ENCODE data around the gene NUDCD3. TPM values are rescaled to one million over a fixed set of nuclear protein-coding genes. Genes with fewer than 3 reads are reported as not detected.

Gene NUDCD3
- total RNA-seq, 4 donors from 2014 or later = 28.5 to 115 (median 52.6) TPM

DNA sequence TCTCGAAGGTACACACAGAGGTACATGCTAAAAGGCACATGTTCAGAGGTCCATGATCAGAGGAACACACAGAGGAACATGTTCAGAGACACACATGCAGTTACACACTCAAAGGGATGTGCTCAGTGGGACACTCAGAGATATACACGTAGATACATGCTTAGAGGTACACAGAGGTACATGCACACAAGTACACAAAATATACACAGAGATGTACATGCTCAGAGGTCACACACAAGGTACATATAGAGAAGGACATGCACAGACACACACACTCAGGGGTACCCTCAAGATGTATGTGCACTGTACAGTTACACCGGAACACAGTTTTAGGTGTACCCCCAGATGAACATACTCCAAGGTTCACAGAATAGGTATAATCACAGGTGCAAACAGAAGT is 31.9 kb upstream of the NUDCD3 start:
- Histone ChIP-seq H3K27me3 (no peaks in the 10 kb centered on the region), H3K36me3 (no peaks in the 10 kb centered on the region), H3K9me3 (peaks cover 0 to 24% of the 10 kb centered on the region in 2 donors), H3K27ac (no peak overlapping the region), H3K4me1 (no peaks in the 10 kb centered on the region), H3K4me3 (no peak overlapping the region)
- TF ChIP-seq, protein P1, sequence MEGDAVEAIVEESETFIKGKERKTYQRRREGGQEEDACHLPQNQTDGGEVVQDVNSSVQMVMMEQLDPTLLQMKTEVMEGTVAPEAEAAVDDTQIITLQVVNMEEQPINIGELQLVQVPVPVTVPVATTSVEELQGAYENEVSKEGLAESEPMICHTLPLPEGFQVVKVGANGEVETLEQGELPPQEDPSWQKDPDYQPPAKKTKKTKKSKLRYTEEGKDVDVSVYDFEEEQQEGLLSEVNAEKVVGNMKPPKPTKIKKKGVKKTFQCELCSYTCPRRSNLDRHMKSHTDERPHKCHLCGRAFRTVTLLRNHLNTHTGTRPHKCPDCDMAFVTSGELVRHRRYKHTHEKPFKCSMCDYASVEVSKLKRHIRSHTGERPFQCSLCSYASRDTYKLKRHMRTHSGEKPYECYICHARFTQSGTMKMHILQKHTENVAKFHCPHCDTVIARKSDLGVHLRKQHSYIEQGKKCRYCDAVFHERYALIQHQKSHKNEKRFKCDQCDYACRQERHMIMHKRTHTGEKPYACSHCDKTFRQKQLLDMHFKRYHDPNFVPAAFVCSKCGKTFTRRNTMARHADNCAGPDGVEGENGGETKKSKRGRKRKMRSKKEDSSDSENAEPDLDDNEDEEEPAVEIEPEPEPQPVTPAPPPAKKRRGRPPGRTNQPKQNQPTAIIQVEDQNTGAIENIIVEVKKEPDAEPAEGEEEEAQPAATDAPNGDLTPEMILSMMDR (IDR thresholded peaks at IDR 0.05) = no peak
- no peak for TF ChIP-seq POLR2A (IDR thresholded peaks at IDR 0.05)
- no peak for DNase-seq
- intact Hi-C loops (cut with DNase I; ENCODE audit: low total_unique reads) = no loop called here

DNA sequence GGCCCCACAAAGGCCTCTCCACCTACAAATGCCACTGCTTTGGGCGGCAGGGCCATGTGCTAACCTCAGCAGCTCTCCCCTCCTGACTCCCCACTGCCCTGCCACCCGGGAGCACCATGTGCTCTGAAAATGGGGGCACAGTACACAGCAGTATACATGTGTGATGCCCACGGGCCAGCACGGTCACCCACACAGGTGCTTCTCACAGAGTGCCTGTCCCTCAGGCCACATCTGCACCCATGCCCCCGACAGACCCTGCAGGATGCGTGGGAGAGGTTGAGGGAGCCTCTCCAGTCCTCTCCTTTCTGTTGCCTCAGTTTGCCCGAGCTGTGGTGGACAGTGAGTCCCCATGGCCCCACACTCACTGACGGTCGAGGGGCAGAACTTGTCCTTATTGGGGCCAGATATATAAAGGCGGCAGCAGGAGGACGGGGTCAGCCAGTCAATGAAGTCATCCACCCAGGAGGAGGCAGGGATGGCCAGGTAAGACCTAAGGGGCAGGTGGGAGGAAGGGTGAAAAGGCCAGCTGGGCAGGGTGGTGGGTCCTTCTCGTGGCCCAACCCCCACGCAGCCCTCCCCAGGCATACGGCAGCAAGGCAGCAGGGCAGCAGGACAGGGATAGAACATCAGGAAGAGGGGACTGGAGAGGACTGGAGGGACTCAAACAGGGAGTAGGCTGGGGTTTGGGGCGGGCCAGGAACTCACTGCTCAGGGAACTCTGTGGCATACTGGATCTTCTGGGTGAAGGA is 31.1 kb upstream of the NUDCD3 start:
- no peak for DNase-seq
- Histone ChIP-seq H3K4me1 (no peaks in the 10 kb centered on the region), H3K4me3 (no peak overlapping the region), H3K27ac (no peak overlapping the region), H3K9me3 (peaks cover 0 to 17% of the 10 kb centered on the region in 2 donors), H3K27me3 (no peaks in the 10 kb centered on the region), H3K36me3 (no peaks in the 10 kb centered on the region)
- intact Hi-C loops (cut with DNase I; ENCODE audit: low total_unique reads) = no loop called here
- TF ChIP-seq, protein P1 (IDR thresholded peaks at IDR 0.05) = no peak
- TF ChIP-seq POLR2A (IDR thresholded peaks at IDR 0.05) = no peak

DNA sequence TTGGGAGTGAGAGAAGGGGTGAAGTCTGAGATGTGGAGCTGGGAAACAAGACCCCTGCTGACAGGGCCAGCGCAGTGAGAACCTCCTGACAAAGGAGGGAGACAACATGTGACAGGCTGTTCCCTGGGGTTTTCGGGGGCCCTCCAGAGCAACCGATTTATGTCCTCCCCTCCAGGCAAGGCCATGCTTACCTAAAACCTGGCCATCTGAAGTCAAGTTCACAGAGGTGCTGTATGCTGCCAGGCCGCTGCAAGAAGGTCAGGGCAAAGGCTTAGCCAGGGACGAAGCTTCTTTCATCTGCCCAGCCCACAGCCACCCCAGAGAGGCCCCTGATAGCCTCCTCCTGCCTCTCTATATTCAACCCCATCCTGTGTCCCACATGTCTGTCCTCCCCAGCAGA is 30.1 kb upstream of the NUDCD3 start:
- no peak overlapping the region for H3K27ac ChIP-seq
- intact Hi-C loops (cut with DNase I; ENCODE audit: low total_unique reads) = no loop called here

DNA sequence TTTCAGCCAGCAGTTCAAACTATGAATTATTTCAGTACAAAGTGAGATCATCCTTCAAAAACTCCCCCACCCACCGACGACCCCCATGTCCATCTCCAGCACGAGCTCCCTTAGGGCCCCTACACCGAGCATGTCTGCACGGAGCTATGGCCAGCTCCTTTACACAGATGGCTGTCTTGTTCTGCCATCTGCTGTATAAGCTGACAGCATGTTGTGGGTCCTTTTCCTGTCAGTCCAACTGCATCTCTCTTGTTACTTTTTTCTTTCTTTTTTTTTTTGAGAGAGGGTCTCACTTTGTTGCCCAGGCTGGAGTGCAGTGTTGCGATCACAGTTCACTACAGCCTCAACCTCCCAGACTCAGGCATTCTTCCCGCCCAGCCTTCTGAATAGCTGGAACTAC is 29.1 kb upstream of the NUDCD3 start:
- no peaks in the 10 kb centered on the region for H3K27me3 ChIP-seq
- no peaks in the 10 kb centered on the region for H3K4me1 ChIP-seq
- no peak overlapping the region for H3K27ac ChIP-seq
- no peaks in the 10 kb centered on the region for H3K36me3 ChIP-seq
- no peak overlapping the region for H3K4me3 ChIP-seq
- no peak for DNase-seq
- intact Hi-C loops (cut with DNase I; ENCODE audit: low total_unique reads) = no loop called here
- no peaks in the 10 kb centered on the region for H3K9me3 ChIP-seq
- TF ChIP-seq, protein P1 (IDR thresholded peaks at IDR 0.05) = no peak
- no peak for TF ChIP-seq POLR2A (IDR thresholded peaks at IDR 0.05)

More for the DNA sequence above, 30.1 kb upstream of the NUDCD3 start:
- Histone ChIP-seq H3K4me1 (no peaks in the 10 kb centered on the region), H3K9me3 (peaks cover 0 to 10% of the 10 kb centered on the region in 2 donors), H3K27me3 (no peaks in the 10 kb centered on the region), H3K36me3 (no peaks in the 10 kb centered on the region), H3K4me3 (no peak overlapping the region)
- TF ChIP-seq, protein P1 (IDR thresholded peaks at IDR 0.05) = no peak
- no peak for TF ChIP-seq POLR2A (IDR thresholded peaks at IDR 0.05)
- no peak for DNase-seq

DNA sequence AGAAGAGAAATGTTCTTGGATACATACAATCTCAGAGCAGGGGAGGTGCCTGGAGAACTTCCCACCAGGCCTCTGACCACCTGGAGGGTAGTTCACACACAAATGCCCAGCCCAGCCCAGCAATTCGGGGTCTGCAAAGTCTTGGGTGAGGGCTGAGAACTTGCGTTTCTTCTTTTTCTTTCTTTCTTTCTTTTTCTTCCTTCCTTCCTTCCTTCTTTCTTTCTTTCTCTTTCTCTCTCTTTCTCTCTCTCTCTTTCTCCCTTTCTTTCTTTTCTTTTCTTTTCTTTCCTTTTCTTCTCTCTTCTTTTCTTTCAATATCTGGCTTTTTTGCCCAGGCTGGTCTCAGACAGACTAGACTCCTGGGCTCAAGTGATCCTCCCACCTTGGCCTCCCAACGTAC is 28.3 kb upstream of the NUDCD3 start:
- TF ChIP-seq, protein P1 (IDR thresholded peaks at IDR 0.05) = no peak
- TF ChIP-seq POLR2A (IDR thresholded peaks at IDR 0.05) = no peak
- intact Hi-C loops (cut with DNase I; ENCODE audit: low total_unique reads) = no loop called here
- no peaks in the 10 kb centered on the region for H3K4me1 ChIP-seq
- H3K27me3 ChIP-seq = no peaks in the 10 kb centered on the region
- H3K4me3 ChIP-seq = no peak overlapping the region
- no peak overlapping the region for H3K27ac ChIP-seq
- no peaks in the 10 kb centered on the region for H3K36me3 ChIP-seq
- no peaks in the 10 kb centered on the region for H3K9me3 ChIP-seq
- no peak for DNase-seq

Data from uterus (tissue), 4 donors.